Measurements from ENCODE around the gene DUSP5.
A peak's percentile ranks its signal among the peaks of the same experiment; 100 is the strongest.

Gene DUSP5

GRCh38 chr10:110501142-110501937, 3.6 kb downstream of the DUSP5 start:
- peak; percentile 53 for DNase-seq

GRCh38 chr10:110502072-110502845, 4.6 kb downstream of the DUSP5 start:
- DNase-seq = no peak

- DNase-seq = no peak
These were observed 5.2 kb downstream of the DUSP5 start for GRCh38 chr10:110502851-110503301.

- DNase-seq = no peak
These were observed 5.9 kb downstream of the DUSP5 start for GRCh38 chr10:110503528-110504110.

GRCh38 chr10:110504111-110504735, 6.5 kb downstream of the DUSP5 start:
- peak; percentile 46 for DNase-seq

- DNase-seq = no peak
These were observed 7.5 kb downstream of the DUSP5 start for GRCh38 chr10:110505130-110505770.

GRCh38 chr10:110506448-110506847, 8.7 kb downstream of the DUSP5 start:
- no peak for DNase-seq

GRCh38 chr10:110507346-110507745, 9.6 kb downstream of the DUSP5 start:
- DNase-seq = no peak

- no peak for DNase-seq
These were observed 10.6 kb downstream of the DUSP5 start for GRCh38 chr10:110508159-110508788.

- no peak for DNase-seq
These were observed 11.3 kb downstream of the DUSP5 start for GRCh38 chr10:110508806-110509544.

GRCh38 chr10:110509560-110509959, 11.9 kb downstream of the DUSP5 start:
- DNase-seq = no peak

- no peak for DNase-seq
These were observed 12.4 kb downstream of the DUSP5 start for GRCh38 chr10:110510086-110510485.

- no peak for DNase-seq
These were observed 13.0 kb downstream of the DUSP5 start for GRCh38 chr10:110510730-110511129.

- no peak for DNase-seq
These were observed 14.2 kb downstream of the DUSP5 start for GRCh38 chr10:110511734-110512449.

GRCh38 chr10:110512461-110513187, 14.9 kb downstream of the DUSP5 start:
- peak; percentile 60 for DNase-seq

- DNase-seq = no peak
These were observed 16.2 kb downstream of the DUSP5 start for GRCh38 chr10:110513949-110514348.

GRCh38 chr10:110514848-110515247, 17.1 kb downstream of the DUSP5 start:
- DNase-seq = no peak

GRCh38 chr10:110516815-110517492, 19.2 kb downstream of the DUSP5 start:
- no peak for DNase-seq

- no peak for DNase-seq
These were observed 24.8 kb downstream of the DUSP5 start for GRCh38 chr10:110522365-110522988.

Measured in stimulated activated CD4-positive, alpha-beta T cell treated with anti-CD3 and anti-CD28 coated beads, Interleukin-4, amount 100 ng/mL, for 1 hour (primary cell).